ENCODE measurements around the gene CDK14. TPM values are rescaled to one million over a fixed set of nuclear protein-coding genes. Genes with fewer than 3 reads are reported as not detected.

The CDK14 gene
- total RNA-seq, 1 donor from 2014 or later, result 1.9 TPM

GRCh38 chr7:90663176-90663575 lies 67.1 kb downstream of the CDK14 start:
- no peaks in the 10 kb centered on the region for H3K27me3 Mint-ChIP-seq
- DNase-seq, result no peak
- no peak overlapping the region for H3K27ac Mint-ChIP-seq
- no peak overlapping the region for H3K4me3 Mint-ChIP-seq
- no peaks in the 10 kb centered on the region for H3K9me3 Mint-ChIP-seq
- intact Hi-C loops (cut with micrococcal nuclease), result no loop called here
- no peaks in the 10 kb centered on the region for H3K36me3 Mint-ChIP-seq (ENCODE audit: low read depth)
- H3K4me1 Mint-ChIP-seq, result no peaks in the 10 kb centered on the region

- Mint-ChIP-seq H3K4me1 (no peaks in the 10 kb centered on the region), H3K27me3 (no peaks in the 10 kb centered on the region), H3K9me3 (no peaks in the 10 kb centered on the region), H3K4me3 (no peak overlapping the region), H3K36me3 (ENCODE audit: low read depth) (no peaks in the 10 kb centered on the region), H3K27ac (no peak overlapping the region)
- no peak for DNase-seq
- intact Hi-C loops (cut with micrococcal nuclease), result no loop called here
Observed at GRCh38 chr7:90666186-90666585, 70.1 kb downstream of the CDK14 start.

GRCh38 chr7:90668992-90669391 lies 72.9 kb downstream of the CDK14 start:
- Mint-ChIP-seq H3K27ac (no peak overlapping the region), H3K36me3 (ENCODE audit: low read depth) (no peaks in the 10 kb centered on the region)

GRCh38 chr7:90669492-90669891 lies 73.4 kb downstream of the CDK14 start:
- Mint-ChIP-seq H3K9me3 (no peaks in the 10 kb centered on the region), H3K4me1 (no peaks in the 10 kb centered on the region), H3K4me3 (no peak overlapping the region), H3K27ac (no peak overlapping the region), H3K36me3 (ENCODE audit: low read depth) (no peaks in the 10 kb centered on the region), H3K27me3 (no peaks in the 10 kb centered on the region)
- intact Hi-C loops (cut with micrococcal nuclease), result no loop called here
- DNase-seq, result no peak

More at GRCh38 chr7:90668992-90669391, 72.9 kb downstream of the CDK14 start:
- no peaks in the 10 kb centered on the region for H3K9me3 Mint-ChIP-seq
- no peak for DNase-seq
- H3K4me1 Mint-ChIP-seq, result no peaks in the 10 kb centered on the region
- no peak overlapping the region for H3K4me3 Mint-ChIP-seq
- H3K27me3 Mint-ChIP-seq, result no peaks in the 10 kb centered on the region
- intact Hi-C loops (cut with micrococcal nuclease), result no loop called here

GRCh38 chr7:90671571-90671970 lies 75.5 kb downstream of the CDK14 start:
- Mint-ChIP-seq H3K9me3 (no peaks in the 10 kb centered on the region), H3K4me1 (no peaks in the 10 kb centered on the region), H3K4me3 (no peak overlapping the region), H3K27me3 (no peaks in the 10 kb centered on the region), H3K27ac (no peak overlapping the region), H3K36me3 (ENCODE audit: low read depth) (no peaks in the 10 kb centered on the region)
- intact Hi-C loops (cut with micrococcal nuclease), result no loop called here
- no peak for DNase-seq

- no peak overlapping the region for H3K4me3 Mint-ChIP-seq
- intact Hi-C loops (cut with micrococcal nuclease), result no loop called here
- no peaks in the 10 kb centered on the region for H3K27me3 Mint-ChIP-seq
- DNase-seq, result no peak
- no peaks in the 10 kb centered on the region for H3K36me3 Mint-ChIP-seq (ENCODE audit: low read depth)
- H3K9me3 Mint-ChIP-seq, result no peaks in the 10 kb centered on the region
- no peak overlapping the region for H3K27ac Mint-ChIP-seq
- no peaks in the 10 kb centered on the region for H3K4me1 Mint-ChIP-seq
Observed at GRCh38 chr7:90672210-90672609, 76.1 kb downstream of the CDK14 start.

GRCh38 chr7:90674625-90675024 lies 78.5 kb downstream of the CDK14 start:
- DNase-seq, result no peak
- Mint-ChIP-seq H3K4me1 (no peaks in the 10 kb centered on the region), H3K27me3 (peaks cover 4% of the 10 kb centered on the region), H3K9me3 (no peaks in the 10 kb centered on the region), H3K27ac (no peak overlapping the region), H3K36me3 (ENCODE audit: low read depth) (no peaks in the 10 kb centered on the region), H3K4me3 (no peak overlapping the region)
- intact Hi-C loops (cut with micrococcal nuclease), result no loop called here

GRCh38 chr7:90675982-90676381 lies 79.9 kb downstream of the CDK14 start:
- no peak overlapping the region for H3K4me3 Mint-ChIP-seq
- H3K9me3 Mint-ChIP-seq, result no peaks in the 10 kb centered on the region
- intact Hi-C loops (cut with micrococcal nuclease), result no loop called here
- no peak for DNase-seq
- no peak overlapping the region for H3K27ac Mint-ChIP-seq
- no peaks in the 10 kb centered on the region for H3K4me1 Mint-ChIP-seq
- H3K36me3 Mint-ChIP-seq (ENCODE audit: low read depth), result no peaks in the 10 kb centered on the region
- H3K27me3 Mint-ChIP-seq, result peaks cover 4% of the 10 kb centered on the region

GRCh38 chr7:90677486-90678404 lies 81.6 kb downstream of the CDK14 start:
- Mint-ChIP-seq H3K36me3 (ENCODE audit: low read depth) (no peaks in the 10 kb centered on the region), H3K4me3 (no peak overlapping the region), H3K4me1 (no peaks in the 10 kb centered on the region), H3K27me3 (peaks cover 4% of the 10 kb centered on the region), H3K27ac (no peak overlapping the region), H3K9me3 (no peaks in the 10 kb centered on the region)
- intact Hi-C loops (cut with micrococcal nuclease), result no loop called here
- no peak for DNase-seq

GRCh38 chr7:90678986-90679385 lies 82.9 kb downstream of the CDK14 start:
- intact Hi-C loops (cut with micrococcal nuclease), result no loop called here
- peaks cover 4% of the 10 kb centered on the region for H3K27me3 Mint-ChIP-seq
- no peaks in the 10 kb centered on the region for H3K36me3 Mint-ChIP-seq (ENCODE audit: low read depth)
- no peak overlapping the region for H3K27ac Mint-ChIP-seq
- no peaks in the 10 kb centered on the region for H3K9me3 Mint-ChIP-seq
- no peak overlapping the region for H3K4me3 Mint-ChIP-seq
- no peak for DNase-seq
- no peaks in the 10 kb centered on the region for H3K4me1 Mint-ChIP-seq

GRCh38 chr7:90680484-90680883 lies 84.4 kb downstream of the CDK14 start:
- no peaks in the 10 kb centered on the region for H3K36me3 Mint-ChIP-seq (ENCODE audit: low read depth)
- H3K4me3 Mint-ChIP-seq, result no peak overlapping the region
- no peaks in the 10 kb centered on the region for H3K4me1 Mint-ChIP-seq
- no peak overlapping the region for H3K27ac Mint-ChIP-seq
- H3K27me3 Mint-ChIP-seq, result peaks cover 4% of the 10 kb centered on the region
- intact Hi-C loops (cut with micrococcal nuclease), result no loop called here
- no peak for DNase-seq
- no peaks in the 10 kb centered on the region for H3K9me3 Mint-ChIP-seq

- Mint-ChIP-seq H3K36me3 (ENCODE audit: low read depth) (no peaks in the 10 kb centered on the region), H3K4me1 (no peaks in the 10 kb centered on the region), H3K9me3 (no peaks in the 10 kb centered on the region), H3K4me3 (no peak overlapping the region), H3K27me3 (peaks cover 4% of the 10 kb centered on the region), H3K27ac (no peak overlapping the region)
- DNase-seq, result no peak
- intact Hi-C loops (cut with micrococcal nuclease), result no loop called here
Observed at GRCh38 chr7:90681336-90682022, 85.4 kb downstream of the CDK14 start.

- Mint-ChIP-seq H3K4me1 (no peaks in the 10 kb centered on the region), H3K4me3 (no peak overlapping the region)
- intact Hi-C loops (cut with micrococcal nuclease), result no loop called here
Observed at GRCh38 chr7:90686146-90686545, 90.0 kb downstream of the CDK14 start.

GRCh38 chr7:90688810-90689209 lies 92.7 kb downstream of the CDK14 start:
- H3K4me3 Mint-ChIP-seq, result no peak overlapping the region
- no peaks in the 10 kb centered on the region for H3K4me1 Mint-ChIP-seq
- no peaks in the 10 kb centered on the region for H3K27me3 Mint-ChIP-seq
- intact Hi-C loops (cut with micrococcal nuclease), result no loop called here
- no peaks in the 10 kb centered on the region for H3K9me3 Mint-ChIP-seq
- H3K27ac Mint-ChIP-seq, result no peak overlapping the region
- no peaks in the 10 kb centered on the region for H3K36me3 Mint-ChIP-seq (ENCODE audit: low read depth)
- no peak for DNase-seq

More at GRCh38 chr7:90686146-90686545, 90.0 kb downstream of the CDK14 start:
- H3K27me3 Mint-ChIP-seq, result no peaks in the 10 kb centered on the region
- no peak for DNase-seq
- H3K9me3 Mint-ChIP-seq, result no peaks in the 10 kb centered on the region
- H3K27ac Mint-ChIP-seq, result no peak overlapping the region
- no peaks in the 10 kb centered on the region for H3K36me3 Mint-ChIP-seq (ENCODE audit: low read depth)
